Occipital lobe (tissue), 2 donors: Measurements from ENCODE around the gene PSMG1. TPM values are rescaled to one million over a fixed set of nuclear protein-coding genes. Genes with fewer than 3 reads are reported as not detected.
"Not testable (repeated sequence)": the region's sequence is repeated elsewhere in the genome, so short reads cannot be mapped to it uniquely, and the experiment has no call there.

Source experiments
- DNase-seq: peaks from one replicate; lab custom pipeline; 2025; lab: John Stamatoyannopoulos, UW
- total RNA-seq: library from RNA; depleted of rRNA; stranded (reverse); fragments of >200 nt; gene quantifications from one replicate; pipeline ENCODE4 v1.2.3, GENCODE V29; 2014

Gene PSMG1
- 23.7 TPM for total RNA-seq

GRCh38 chr21:39183272-39184049, at the start of gene PSMG1:
TSS of gene PSMG1 (minus strand) at chr21:39183451. CDS start at chr21:39183385, 66 bp downstream.
- DNase-seq: peak; percentile 82

GRCh38 chr21:39232861-39233291, 49.6 kb upstream of the PSMG1 start:
- no peak for DNase-seq

- no peak for DNase-seq
Measured at GRCh38 chr21:39224930-39225329, 41.7 kb upstream of the PSMG1 start.

- no peak for DNase-seq
Measured at GRCh38 chr21:39221997-39222486, 38.8 kb upstream of the PSMG1 start.

- DNase-seq: no peak
Measured at GRCh38 chr21:39221282-39221996, 38.2 kb upstream of the PSMG1 start.

- DNase-seq: not testable (repeated sequence)
Measured at GRCh38 chr21:39220875-39221274, 37.6 kb upstream of the PSMG1 start.

- DNase-seq: no peak
Measured at GRCh38 chr21:39220150-39220549, 36.9 kb upstream of the PSMG1 start.

- DNase-seq: no peak
Measured at GRCh38 chr21:39218082-39218409, 34.8 kb upstream of the PSMG1 start.

GRCh38 chr21:39217356-39218081, 34.3 kb upstream of the PSMG1 start:
- no peak for DNase-seq

GRCh38 chr21:39216290-39216689, 33.0 kb upstream of the PSMG1 start:
- DNase-seq: no peak

- no peak for DNase-seq
Measured at GRCh38 chr21:39215078-39215477, 31.8 kb upstream of the PSMG1 start.

GRCh38 chr21:39209334-39209688, 26.1 kb upstream of the PSMG1 start:
- no peak for DNase-seq

GRCh38 chr21:39208624-39209333, 25.5 kb upstream of the PSMG1 start:
- no peak for DNase-seq

- DNase-seq: no peak
Measured at GRCh38 chr21:39204134-39204533, 20.9 kb upstream of the PSMG1 start.

- DNase-seq: no peak
Measured at GRCh38 chr21:39198800-39199199, 15.5 kb upstream of the PSMG1 start.

- no peak for DNase-seq
Measured at GRCh38 chr21:39197448-39198233, 14.4 kb upstream of the PSMG1 start.

- DNase-seq: no peak
Measured at GRCh38 chr21:39196838-39197237, 13.6 kb upstream of the PSMG1 start.

- no peak for DNase-seq
Measured at GRCh38 chr21:39196310-39196709, 13.1 kb upstream of the PSMG1 start.

- DNase-seq: no peak
Measured at GRCh38 chr21:39193380-39193779, 10.1 kb upstream of the PSMG1 start.

- no peak for DNase-seq
Measured at GRCh38 chr21:39189857-39190604, 6.8 kb upstream of the PSMG1 start.
